Measurements from ENCODE around the gene RAD51C.

DNA sequence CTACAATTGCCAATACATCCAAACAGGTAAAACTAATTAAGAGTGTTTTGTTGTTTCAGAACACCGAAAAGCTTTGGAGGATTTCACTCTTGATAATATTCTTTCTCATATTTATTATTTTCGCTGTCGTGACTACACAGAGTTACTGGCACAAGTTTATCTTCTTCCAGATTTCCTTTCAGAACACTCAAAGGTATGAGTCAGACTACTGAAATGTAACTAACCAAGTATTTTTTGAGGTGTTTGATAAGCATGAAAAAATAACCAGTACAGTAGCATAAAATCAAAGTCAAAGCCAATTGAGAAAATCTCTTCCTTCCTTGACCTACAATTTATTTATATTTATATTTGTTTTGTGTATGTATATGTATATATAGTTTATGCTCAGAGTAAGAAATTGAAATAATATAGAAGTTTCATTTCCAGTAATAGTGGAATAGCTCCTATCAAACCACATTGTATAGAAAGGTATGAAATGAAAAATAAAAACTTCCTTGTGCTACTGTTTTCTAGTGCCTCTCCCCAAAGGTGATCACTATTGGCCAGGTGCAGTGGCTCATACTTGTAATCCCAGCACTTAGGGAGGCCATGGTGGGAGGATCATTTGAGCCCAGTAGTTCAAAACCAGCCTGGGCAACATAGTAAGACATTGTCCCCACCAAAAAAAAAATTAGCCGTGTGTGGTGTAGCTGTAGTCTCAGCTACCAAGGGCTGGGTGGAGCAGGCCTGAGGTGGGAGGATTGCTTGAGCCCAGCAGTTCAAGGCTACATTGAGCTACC, 10.9 kb downstream of the RAD51C start:
- TF ChIP-seq, protein P1, sequence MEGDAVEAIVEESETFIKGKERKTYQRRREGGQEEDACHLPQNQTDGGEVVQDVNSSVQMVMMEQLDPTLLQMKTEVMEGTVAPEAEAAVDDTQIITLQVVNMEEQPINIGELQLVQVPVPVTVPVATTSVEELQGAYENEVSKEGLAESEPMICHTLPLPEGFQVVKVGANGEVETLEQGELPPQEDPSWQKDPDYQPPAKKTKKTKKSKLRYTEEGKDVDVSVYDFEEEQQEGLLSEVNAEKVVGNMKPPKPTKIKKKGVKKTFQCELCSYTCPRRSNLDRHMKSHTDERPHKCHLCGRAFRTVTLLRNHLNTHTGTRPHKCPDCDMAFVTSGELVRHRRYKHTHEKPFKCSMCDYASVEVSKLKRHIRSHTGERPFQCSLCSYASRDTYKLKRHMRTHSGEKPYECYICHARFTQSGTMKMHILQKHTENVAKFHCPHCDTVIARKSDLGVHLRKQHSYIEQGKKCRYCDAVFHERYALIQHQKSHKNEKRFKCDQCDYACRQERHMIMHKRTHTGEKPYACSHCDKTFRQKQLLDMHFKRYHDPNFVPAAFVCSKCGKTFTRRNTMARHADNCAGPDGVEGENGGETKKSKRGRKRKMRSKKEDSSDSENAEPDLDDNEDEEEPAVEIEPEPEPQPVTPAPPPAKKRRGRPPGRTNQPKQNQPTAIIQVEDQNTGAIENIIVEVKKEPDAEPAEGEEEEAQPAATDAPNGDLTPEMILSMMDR (IDR thresholded peaks at IDR 0.05), result no peak
- TF ChIP-seq POLR2A (IDR thresholded peaks at IDR 0.05), result no peak

Data from lower leg skin (tissue), 3 donors.